ENCODE measurements around the gene RIN3. TPM values are rescaled to one million over a fixed set of nuclear protein-coding genes. Genes with fewer than 3 reads are reported as not detected.

RIN3 gene
- total RNA-seq, 4 donors from 2014 or later: 15.1 to 32.3 (median 21.9) TPM

DNA sequence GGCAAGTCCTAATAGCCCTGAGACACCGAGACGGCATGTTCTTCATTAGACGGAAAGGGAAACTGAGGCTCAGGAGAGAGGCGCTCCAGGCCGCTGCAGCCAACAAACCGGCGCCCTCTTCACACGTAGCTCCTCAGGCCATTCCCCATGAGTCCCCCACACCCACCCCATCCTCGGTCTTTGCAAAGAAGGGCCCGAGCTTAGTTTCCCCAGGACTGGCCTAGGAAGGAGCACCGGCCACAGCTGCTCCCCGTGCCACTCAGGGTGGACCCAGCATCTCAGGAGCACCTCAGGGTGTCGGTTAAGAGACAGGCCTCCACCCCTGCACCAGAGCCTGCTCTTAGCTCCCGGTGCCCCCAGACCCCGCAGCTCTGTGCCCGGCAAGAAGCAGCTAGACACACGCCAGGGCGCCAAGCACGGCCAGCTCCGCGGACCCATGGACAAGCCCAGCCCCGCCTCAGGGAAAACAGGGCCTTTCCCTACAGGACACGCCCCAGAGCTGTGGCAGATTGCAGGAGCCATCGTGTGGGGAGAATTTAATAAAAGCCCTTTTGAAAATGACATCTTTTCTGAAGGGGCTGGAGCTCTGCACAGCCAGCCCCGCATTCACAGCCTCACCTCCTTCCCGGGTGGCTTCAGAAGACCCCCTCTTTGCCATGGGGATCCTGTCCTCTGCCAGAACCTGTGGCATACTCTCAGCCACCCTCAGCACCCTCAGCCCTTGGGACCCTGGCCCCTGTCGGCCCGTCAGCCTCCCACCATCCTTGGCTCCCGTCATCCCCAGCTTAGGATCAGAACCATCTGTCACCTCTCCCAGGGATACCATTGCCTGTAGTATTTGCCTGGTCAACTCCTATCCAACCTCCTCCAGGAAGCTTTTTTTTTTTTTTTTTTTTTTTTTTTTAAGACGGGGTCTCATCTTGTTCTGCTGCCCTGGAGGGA is 175.1 kb downstream of the RIN3 start:
- TF ChIP-seq, protein P1, sequence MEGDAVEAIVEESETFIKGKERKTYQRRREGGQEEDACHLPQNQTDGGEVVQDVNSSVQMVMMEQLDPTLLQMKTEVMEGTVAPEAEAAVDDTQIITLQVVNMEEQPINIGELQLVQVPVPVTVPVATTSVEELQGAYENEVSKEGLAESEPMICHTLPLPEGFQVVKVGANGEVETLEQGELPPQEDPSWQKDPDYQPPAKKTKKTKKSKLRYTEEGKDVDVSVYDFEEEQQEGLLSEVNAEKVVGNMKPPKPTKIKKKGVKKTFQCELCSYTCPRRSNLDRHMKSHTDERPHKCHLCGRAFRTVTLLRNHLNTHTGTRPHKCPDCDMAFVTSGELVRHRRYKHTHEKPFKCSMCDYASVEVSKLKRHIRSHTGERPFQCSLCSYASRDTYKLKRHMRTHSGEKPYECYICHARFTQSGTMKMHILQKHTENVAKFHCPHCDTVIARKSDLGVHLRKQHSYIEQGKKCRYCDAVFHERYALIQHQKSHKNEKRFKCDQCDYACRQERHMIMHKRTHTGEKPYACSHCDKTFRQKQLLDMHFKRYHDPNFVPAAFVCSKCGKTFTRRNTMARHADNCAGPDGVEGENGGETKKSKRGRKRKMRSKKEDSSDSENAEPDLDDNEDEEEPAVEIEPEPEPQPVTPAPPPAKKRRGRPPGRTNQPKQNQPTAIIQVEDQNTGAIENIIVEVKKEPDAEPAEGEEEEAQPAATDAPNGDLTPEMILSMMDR (IDR thresholded peaks at IDR 0.05; ENCODE audit: low read depth): no peak

DNA sequence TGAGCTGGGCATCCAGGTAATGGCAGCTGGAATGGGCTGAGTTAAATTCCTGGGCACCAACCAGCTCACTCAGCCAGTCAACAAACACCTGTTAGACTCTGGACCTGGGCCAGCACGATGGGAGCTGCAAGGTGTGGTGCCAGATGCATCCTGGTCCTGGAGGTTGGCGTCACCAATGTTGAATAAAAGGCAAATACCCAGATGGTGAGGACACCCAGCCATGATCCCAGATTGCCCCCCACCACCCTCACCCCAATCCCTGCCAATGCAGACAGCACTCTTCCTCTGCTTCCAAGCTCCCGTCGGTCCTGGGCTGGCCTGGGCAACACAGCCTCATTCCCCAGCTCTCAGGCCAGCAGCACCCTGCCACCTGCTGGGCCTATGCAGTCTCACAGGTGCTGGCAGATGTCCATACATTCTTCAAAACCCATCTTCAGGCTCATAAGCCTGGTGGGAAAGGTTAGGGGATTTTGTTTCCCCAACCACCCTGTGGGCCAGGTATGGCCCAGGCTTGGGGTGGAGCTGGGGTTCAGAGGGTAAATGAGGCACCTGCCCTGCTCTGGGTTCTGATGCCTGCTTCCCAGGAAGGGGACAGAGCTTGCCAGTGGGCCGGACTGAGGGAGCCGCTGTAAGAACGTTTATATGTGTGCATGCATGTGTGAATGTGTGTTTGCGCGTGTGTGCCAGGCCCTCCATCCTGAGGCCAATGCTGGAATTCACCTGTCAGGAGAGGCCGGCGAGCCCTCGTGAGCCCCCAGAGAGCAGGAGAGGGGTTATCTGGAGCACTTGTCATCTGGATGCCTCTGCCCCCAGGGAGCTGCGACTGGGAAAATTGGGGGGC is 176.8 kb downstream of the RIN3 start:
- TF ChIP-seq, protein P1 (IDR thresholded peaks at IDR 0.05; ENCODE audit: low read depth): no peak

DNA sequence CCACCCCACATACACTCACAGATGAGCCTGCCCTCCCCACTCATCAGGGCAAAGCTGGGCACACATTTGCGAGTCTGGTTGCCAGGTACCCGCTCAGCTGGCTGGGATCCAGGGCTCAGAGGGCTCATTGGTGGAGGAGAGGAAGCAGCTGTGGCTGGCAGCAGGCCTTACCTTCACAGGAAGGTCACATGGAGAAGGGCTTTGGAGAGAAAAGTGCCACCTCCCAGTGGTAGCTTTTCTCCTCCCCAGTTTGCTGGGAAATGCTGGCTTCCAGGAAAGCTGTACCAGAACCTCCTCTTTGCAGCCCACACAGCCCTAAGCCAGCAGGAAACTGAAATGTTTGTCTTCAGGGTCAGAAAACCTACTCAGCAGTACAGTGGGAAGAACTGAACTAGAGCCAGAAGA is 179.2 kb downstream of the RIN3 start:
- TF ChIP-seq, protein P1 (IDR thresholded peaks at IDR 0.05; ENCODE audit: low read depth): no peak

DNA sequence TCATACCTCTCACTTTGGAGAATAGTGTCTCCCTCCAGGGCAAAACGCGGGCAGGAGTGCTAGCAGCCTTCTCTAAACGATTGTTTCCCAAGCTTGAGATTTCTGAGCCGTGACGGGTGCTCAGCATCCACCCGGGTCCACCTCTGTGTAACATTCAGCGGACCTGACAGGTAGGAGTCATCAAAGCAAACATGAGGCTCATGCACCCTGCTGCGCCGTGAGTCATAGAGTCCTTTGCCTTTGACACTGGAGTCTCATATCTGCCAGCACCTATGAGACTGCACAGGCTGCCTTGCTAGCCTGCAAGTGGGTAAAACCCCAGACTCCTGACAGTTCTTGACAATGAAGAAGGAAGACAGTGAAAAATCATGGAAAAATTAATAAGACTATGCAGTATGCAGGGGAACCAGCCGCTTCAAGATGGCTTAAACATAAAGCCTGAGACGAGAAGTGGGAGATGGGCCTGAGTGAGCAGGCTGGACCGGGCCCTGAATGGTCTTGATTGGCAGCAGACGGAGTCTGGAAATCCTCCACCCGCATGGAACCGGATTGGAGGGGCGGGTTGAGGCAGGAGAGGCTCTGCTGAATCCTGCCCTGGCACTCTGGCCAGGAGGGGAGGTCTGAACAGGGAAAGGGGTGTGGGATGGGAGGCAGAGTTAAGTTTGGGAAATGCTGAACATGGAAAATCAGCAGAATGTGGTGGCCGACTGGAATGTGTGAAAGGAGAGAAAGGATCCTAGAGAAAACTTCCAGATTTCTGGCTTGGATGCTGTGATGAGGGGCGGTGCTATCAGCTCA is 180.6 kb downstream of the RIN3 start:
- TF ChIP-seq, protein P1 (IDR thresholded peaks at IDR 0.05; ENCODE audit: low read depth): no peak

DNA sequence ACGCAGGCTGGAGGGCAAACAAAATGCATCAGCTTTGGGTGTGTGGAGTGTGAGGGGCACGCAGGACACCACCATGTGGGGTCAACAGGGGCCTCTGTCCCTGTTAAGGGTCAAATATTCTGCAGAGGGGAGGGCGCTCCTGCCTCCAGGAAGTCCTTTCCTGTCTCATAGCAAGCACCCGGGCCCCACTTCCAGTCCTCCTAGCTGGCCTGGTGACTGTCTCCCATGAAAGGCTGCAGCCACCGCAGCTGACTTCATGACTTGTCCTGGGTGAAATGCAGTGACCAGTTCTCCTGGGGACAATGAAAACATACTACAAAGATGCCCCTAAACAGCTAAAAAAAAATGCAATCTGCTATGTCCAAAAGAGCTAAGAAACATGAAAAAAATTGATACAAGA is 181.2 kb downstream of the RIN3 start:
- TF ChIP-seq, protein P1 (IDR thresholded peaks at IDR 0.05; ENCODE audit: low read depth): no peak

DNA sequence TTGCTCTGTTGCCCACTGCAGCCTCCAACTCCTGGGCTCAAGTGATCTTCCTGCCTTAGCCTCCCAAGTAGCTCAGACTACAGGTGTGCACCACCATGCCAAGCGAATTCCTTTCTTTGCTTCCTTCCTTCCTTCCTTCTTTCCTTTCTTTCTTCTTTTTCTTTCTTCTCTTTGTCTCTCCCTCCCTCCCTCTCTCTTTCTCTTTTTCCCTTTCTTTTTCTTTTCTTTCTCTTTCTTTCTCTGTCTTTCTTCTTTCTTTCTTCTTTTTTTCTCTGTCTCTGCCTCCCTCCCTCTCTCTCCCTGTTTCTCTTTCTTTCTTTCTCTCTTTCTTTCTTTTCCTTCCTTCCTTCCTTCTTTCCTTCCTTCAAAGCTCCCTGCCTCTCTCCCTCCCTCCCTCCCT is 182.0 kb downstream of the RIN3 start:
- TF ChIP-seq, protein P1 (IDR thresholded peaks at IDR 0.05; ENCODE audit: low read depth): no peak
